HEK293 (cell line): ENCODE measurements around the gene FBL.

Source experiments
- GFI1B ChIP-seq: fragments of 450-650 bp; formaldehyde crosslinking; IDR thresholded peaks from 2 replicates; pipeline ENCODE4 v1.5.1; 2016; ENCODE audit warnings: missing biosample characterization, missing genetic modification characterization
- KLF16 ChIP-seq: fragments of 450-650 bp; formaldehyde crosslinking; IDR thresholded peaks from 2 replicates; pipeline ENCODE4 v1.5.1; 2017; ENCODE audit warnings: missing biosample characterization, missing genetic modification characterization
- SCRT2 ChIP-seq: fragments of 450-650 bp; formaldehyde crosslinking; IDR thresholded peaks from 2 replicates; pipeline ENCODE4 v1.5.1; 2016; ENCODE audit warnings: missing biosample characterization, missing genetic modification characterization
- TSHZ1 ChIP-seq: fragments of 450-650 bp; formaldehyde crosslinking; IDR thresholded peaks from 2 replicates; pipeline ENCODE4 v1.5.1; 2016; ENCODE audit warnings: missing biosample characterization, missing genetic modification characterization, borderline replicate concordance
- WT1 ChIP-seq: fragments of 450-650 bp; formaldehyde crosslinking; IDR thresholded peaks from 2 replicates; pipeline ENCODE4 v1.5.1; 2016; ENCODE audit warnings: missing biosample characterization, missing genetic modification characterization
- ZBTB44 ChIP-seq: fragments of 450-650 bp; IDR thresholded peaks from 2 replicates; pipeline ENCODE4 v1.5.1; 2018; ENCODE audit warnings: missing biosample characterization, mild to moderate bottlenecking, missing genetic modification characterization
- ZBTB6 ChIP-seq: fragments of 450-650 bp; formaldehyde crosslinking; IDR thresholded peaks from 2 replicates; pipeline ENCODE4 v1.5.1; 2017; ENCODE audit warnings: missing biosample characterization, missing genetic modification characterization
- ZFHX2 ChIP-seq: fragments of 450-650 bp; formaldehyde crosslinking; conservative IDR thresholded peaks from 2 replicates; pipeline ENCODE4 v1.5.1; 2016; ENCODE audit warnings: missing biosample characterization, missing genetic modification characterization
- ZNF140 ChIP-seq: fragments of 450-650 bp; formaldehyde crosslinking; IDR thresholded peaks from 2 replicates; pipeline ENCODE4 v1.5.1; 2016; ENCODE audit warnings: missing biosample characterization, missing genetic modification characterization
- ZNF16 ChIP-seq: fragments of 450-650 bp; formaldehyde crosslinking; IDR thresholded peaks from 2 replicates; pipeline ENCODE4 v1.5.1; 2016; ENCODE audit warnings: low read depth, missing biosample characterization, missing genetic modification characterization
- ZNF350 ChIP-seq: fragments of 450-650 bp; formaldehyde crosslinking; IDR thresholded peaks from 2 replicates; pipeline ENCODE4 v1.5.0; 2017; ENCODE audit warnings: missing biosample characterization, mild to moderate bottlenecking, missing genetic modification characterization
- ZNF354C ChIP-seq: fragments of 450-650 bp; formaldehyde crosslinking; IDR thresholded peaks from 2 replicates; pipeline ENCODE4 v1.5.1; 2016; ENCODE audit warnings: missing biosample characterization, missing genetic modification characterization, low read depth, borderline replicate concordance
- ZNF596 ChIP-seq: fragments of 450-650 bp; IDR thresholded peaks from 2 replicates; pipeline ENCODE4 v1.5.0; 2018; ENCODE audit warnings: missing biosample characterization, mild to moderate bottlenecking, missing genetic modification characterization, moderate library complexity
- ZNF777 ChIP-seq: fragments of 450-650 bp; formaldehyde crosslinking; IDR thresholded peaks from 2 replicates; pipeline ENCODE4 v1.5.1; 2017; ENCODE audit warnings: missing biosample characterization, missing genetic modification characterization, borderline replicate concordance
- ZNF785 ChIP-seq: fragments of 450-650 bp; formaldehyde crosslinking; IDR thresholded peaks from 2 replicates; pipeline ENCODE4 v1.5.1; 2016; ENCODE audit warnings: missing biosample characterization, missing genetic modification characterization
- ZNF792 ChIP-seq: fragments of 450-650 bp; formaldehyde crosslinking; IDR thresholded peaks from 2 replicates; pipeline ENCODE4 v1.5.1; 2016; ENCODE audit warnings: missing biosample characterization, missing genetic modification characterization
- ZSCAN5A ChIP-seq: fragments of 450-650 bp; formaldehyde crosslinking; IDR thresholded peaks from 2 replicates; pipeline ENCODE4 v1.5.1; 2016; ENCODE audit warnings: missing biosample characterization, missing genetic modification characterization
- TF ChIP-seq, protein P1 (sequence below): fragments of 450-650 bp; formaldehyde crosslinking; IDR thresholded peaks from 2 replicates; pipeline ENCODE4 v1.5.1; 2017; ENCODE audit warnings: missing biosample characterization, missing genetic modification characterization
- TF ChIP-seq, protein P2 (sequence below): fragments of 450-650 bp; formaldehyde crosslinking; IDR thresholded peaks from 2 replicates; pipeline ENCODE4 v1.5.1; 2017; ENCODE audit warnings: missing biosample characterization, missing genetic modification characterization
- TF ChIP-seq, protein P3 (sequence below): fragments of 450-650 bp; formaldehyde crosslinking; IDR thresholded peaks from 2 replicates; pipeline ENCODE4 v1.5.1; 2016; ENCODE audit warnings: missing biosample characterization, missing genetic modification characterization

The FBL gene

GRCh38 chr19:39824143-39825092 lies 21.8 kb downstream of the FBL start (continued):
- TF ChIP-seq, protein P1, sequence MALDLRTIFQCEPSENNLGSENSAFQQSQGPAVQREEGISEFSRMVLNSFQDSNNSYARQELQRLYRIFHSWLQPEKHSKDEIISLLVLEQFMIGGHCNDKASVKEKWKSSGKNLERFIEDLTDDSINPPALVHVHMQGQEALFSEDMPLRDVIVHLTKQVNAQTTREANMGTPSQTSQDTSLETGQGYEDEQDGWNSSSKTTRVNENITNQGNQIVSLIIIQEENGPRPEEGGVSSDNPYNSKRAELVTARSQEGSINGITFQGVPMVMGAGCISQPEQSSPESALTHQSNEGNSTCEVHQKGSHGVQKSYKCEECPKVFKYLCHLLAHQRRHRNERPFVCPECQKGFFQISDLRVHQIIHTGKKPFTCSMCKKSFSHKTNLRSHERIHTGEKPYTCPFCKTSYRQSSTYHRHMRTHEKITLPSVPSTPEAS (tag by site-specific recombination), result no peak; the same call in 1 of the 2 replicates
- TF ChIP-seq WT1 (no peak), ZNF596 (tag by site-specific recombination) (no peak), ZSCAN5A (tag by site-specific recombination) (peak; percentile 57; the same call in 1 of the 2 replicates), TSHZ1 (tag by site-specific recombination) (no peak), ZNF350 (tag by site-specific recombination) (no peak), ZNF777 (tag by site-specific recombination) (no peak), ZNF354C (no peak), ZBTB6 (tag by site-specific recombination) (no peak), ZNF16 (tag by site-specific recombination) (no peak), ZNF785 (tag by site-specific recombination) (peak; percentile 44; the same call in 1 of the 2 replicates), SCRT2 (tag by site-specific recombination) (peak; percentile 85), ZNF792 (peak; percentile 82; the same call in 1 of the 2 replicates), ZFHX2 (tag by site-specific recombination) (0 out of 2 replicates have a peak, but pooled peaks have one; percentile 7), ZNF140 (tag by site-specific recombination) (no peak), GFI1B (tag by site-specific recombination) (no peak), ZBTB44 (tag by site-specific recombination) (no peak), KLF16 (peak; percentile 91)
- TF ChIP-seq, protein P2, sequence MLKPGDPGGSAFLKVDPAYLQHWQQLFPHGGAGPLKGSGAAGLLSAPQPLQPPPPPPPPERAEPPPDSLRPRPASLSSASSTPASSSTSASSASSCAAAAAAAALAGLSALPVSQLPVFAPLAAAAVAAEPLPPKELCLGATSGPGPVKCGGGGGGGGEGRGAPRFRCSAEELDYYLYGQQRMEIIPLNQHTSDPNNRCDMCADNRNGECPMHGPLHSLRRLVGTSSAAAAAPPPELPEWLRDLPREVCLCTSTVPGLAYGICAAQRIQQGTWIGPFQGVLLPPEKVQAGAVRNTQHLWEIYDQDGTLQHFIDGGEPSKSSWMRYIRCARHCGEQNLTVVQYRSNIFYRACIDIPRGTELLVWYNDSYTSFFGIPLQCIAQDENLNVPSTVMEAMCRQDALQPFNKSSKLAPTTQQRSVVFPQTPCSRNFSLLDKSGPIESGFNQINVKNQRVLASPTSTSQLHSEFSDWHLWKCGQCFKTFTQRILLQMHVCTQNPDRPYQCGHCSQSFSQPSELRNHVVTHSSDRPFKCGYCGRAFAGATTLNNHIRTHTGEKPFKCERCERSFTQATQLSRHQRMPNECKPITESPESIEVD, result no peak
- TF ChIP-seq, protein P3, sequence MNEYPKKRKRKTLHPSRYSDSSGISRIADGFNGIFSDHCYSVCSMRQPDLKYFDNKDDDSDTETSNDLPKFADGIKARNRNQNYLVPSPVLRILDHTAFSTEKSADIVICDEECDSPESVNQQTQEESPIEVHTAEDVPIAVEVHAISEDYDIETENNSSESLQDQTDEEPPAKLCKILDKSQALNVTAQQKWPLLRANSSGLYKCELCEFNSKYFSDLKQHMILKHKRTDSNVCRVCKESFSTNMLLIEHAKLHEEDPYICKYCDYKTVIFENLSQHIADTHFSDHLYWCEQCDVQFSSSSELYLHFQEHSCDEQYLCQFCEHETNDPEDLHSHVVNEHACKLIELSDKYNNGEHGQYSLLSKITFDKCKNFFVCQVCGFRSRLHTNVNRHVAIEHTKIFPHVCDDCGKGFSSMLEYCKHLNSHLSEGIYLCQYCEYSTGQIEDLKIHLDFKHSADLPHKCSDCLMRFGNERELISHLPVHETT (tag by site-specific recombination), result no peak
